ENCODE results near the gene GLYATL1. TPM values are rescaled to one million over a fixed set of nuclear protein-coding genes. Genes with fewer than 3 reads are reported as not detected.

Gene GLYATL1
- total and polyA plus RNA-seq, 12 donors, result 0.06 TPM; not detected in 11

DNA sequence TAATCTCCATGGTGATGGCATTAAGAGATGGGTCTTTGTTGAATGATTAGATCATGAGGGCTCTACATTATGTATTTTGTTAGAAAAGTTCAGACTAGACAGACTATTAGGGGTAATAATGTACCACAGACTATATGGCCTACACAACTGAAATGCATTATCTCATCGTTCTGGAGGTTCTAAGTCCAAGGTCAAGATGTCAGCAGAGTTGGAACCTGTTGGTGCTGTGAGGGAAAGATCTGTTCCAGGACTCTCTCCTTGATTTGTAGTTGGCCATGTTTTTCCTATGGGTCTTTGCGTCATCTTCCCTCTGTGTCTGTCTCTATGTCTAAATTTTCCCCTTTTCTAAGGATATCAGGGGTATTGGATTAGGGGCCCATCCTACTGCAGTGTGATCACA, 8.4 kb upstream of the GLYATL1 start:
- WGBS, 2 donors, result 73% methylated on average over 2 of the region's 2 CpGs
- DNase-seq (no peak), ATAC-seq (no peak)
- H3K27ac ChIP-seq, result no peak overlapping the region
- H3K4me1 ChIP-seq, result peaks cover 0 to 15% (median 0%) of the 10 kb centered on the region in 9 donors
- TF ChIP-seq, protein P1, sequence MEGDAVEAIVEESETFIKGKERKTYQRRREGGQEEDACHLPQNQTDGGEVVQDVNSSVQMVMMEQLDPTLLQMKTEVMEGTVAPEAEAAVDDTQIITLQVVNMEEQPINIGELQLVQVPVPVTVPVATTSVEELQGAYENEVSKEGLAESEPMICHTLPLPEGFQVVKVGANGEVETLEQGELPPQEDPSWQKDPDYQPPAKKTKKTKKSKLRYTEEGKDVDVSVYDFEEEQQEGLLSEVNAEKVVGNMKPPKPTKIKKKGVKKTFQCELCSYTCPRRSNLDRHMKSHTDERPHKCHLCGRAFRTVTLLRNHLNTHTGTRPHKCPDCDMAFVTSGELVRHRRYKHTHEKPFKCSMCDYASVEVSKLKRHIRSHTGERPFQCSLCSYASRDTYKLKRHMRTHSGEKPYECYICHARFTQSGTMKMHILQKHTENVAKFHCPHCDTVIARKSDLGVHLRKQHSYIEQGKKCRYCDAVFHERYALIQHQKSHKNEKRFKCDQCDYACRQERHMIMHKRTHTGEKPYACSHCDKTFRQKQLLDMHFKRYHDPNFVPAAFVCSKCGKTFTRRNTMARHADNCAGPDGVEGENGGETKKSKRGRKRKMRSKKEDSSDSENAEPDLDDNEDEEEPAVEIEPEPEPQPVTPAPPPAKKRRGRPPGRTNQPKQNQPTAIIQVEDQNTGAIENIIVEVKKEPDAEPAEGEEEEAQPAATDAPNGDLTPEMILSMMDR (IDR thresholded peaks at IDR 0.05), result no peak
- intact Hi-C loops (cut with DNase I), result no loop called here
- H3K9me3 ChIP-seq, result no peaks in the 10 kb centered on the region
- H3K27me3 ChIP-seq, result peaks cover 0 to 46% (median 38%) of the 10 kb centered on the region in 7 donors
- no peaks in the 10 kb centered on the region for H3K36me3 ChIP-seq
- H3K4me3 ChIP-seq, result no peak overlapping the region

DNA sequence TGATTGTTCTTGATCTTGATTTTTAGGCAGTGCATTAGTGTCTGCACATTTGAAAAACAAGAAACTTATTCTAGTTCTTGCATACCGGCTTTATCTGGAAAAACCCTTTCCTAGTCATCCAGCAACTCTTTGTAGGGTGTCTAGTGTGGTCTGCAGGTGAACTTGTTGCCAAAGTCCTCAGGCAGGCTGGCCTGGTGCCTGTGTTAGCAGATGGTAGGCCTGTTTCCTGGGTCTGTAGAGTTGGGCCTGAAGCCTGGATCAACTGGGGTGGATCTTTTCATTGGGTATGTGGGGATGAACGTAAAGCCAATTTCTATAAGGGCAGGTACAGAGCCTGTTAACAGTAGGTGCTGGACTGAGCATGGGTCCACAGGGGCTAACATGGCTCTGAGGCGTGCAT, 5.6 kb upstream of the GLYATL1 start:
- WGBS, 2 donors, result 82 to 86% methylated on average over 3 of the region's 3 CpGs
- Histone ChIP-seq H3K4me1 (no peaks in the 10 kb centered on the region), H3K27ac (no peak overlapping the region), H3K4me3 (no peak overlapping the region), H3K9me3 (no peaks in the 10 kb centered on the region), H3K27me3 (peaks cover 0 to 33% (median 17%) of the 10 kb centered on the region in 7 donors), H3K36me3 (no peaks in the 10 kb centered on the region)
- intact Hi-C loops (cut with DNase I), result no loop called here
- no peak for ATAC-seq
- TF ChIP-seq, protein P1 (IDR thresholded peaks at IDR 0.05), result no peak
- DNase-seq, result no peak

DNA sequence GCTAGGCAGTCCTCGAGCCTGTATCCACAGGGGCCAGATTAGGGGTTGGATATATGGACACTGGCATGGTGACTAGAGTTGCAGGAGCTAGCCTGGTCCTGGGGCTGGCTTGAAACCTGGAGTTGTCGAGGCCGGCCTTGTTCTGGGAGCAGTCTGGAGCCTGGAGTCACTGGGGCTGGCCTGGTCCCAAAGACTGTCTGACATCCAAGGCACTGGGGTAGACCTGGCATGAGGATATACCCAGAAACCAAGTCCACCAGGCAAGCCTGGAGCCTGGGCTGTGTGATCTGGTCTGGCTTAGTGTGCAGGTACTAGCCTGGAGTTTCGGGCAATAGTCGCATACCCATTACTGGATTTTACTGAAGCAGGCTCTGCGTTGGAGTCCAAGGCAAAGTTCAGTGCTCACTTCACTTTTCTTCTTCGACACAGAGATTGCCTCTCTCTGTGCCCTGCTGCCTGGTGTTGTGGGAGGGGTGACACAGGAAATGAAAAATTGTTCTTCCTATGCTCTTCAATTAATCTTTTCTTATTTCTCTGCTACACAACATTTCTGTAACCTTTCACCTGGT, 4.3 kb upstream of the GLYATL1 start:
- Histone ChIP-seq H3K27me3 (peaks cover 0 to 21% (median 5%) of the 10 kb centered on the region in 7 donors), H3K4me3 (no peak overlapping the region), H3K4me1 (no peaks in the 10 kb centered on the region), H3K9me3 (no peaks in the 10 kb centered on the region), H3K27ac (no peak overlapping the region), H3K36me3 (no peaks in the 10 kb centered on the region)
- TF ChIP-seq, protein P1 (IDR thresholded peaks at IDR 0.05), result no peak
- 87 to 90% methylated on average over 7 of the region's 7 CpGs for WGBS, 2 donors
- DNase-seq (no peak), ATAC-seq (no peak)
- intact Hi-C loops (cut with DNase I), result no loop called here

DNA sequence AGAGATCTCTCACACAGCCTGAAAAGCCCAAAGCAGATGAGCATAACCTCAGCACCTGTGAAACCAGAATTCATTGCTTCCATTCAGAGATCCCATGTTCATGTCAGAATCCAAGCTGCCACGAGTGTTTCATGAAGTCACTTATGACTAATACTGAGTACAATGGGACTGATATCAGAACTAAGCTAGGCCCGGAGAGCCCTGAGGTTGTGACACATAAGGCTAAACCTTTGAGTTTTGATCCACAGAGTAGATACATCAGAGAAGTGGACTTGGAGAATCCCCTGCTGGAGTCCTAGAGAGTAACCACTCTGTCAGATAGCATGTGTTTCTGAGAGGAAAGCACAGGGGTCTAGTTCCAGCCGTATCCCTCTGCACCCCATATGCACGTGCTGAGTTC, 890 bp upstream of the GLYATL1 start:
- no peak for ATAC-seq
- Histone ChIP-seq H3K27ac (no peak overlapping the region), H3K36me3 (no peaks in the 10 kb centered on the region), H3K4me1 (no peaks in the 10 kb centered on the region), H3K27me3 (peaks cover 0 to 4% (median 0%) of the 10 kb centered on the region in 7 donors), H3K4me3 (no peak overlapping the region), H3K9me3 (no peaks in the 10 kb centered on the region)
- intact Hi-C loops (cut with DNase I), result no loop called here
- 60 to 72% methylated on average over 4 of the region's 4 CpGs for WGBS, 2 donors
- DNase-seq, result no peak
- TF ChIP-seq, protein P1 (IDR thresholded peaks at IDR 0.05), result no peak
